GM15510 (cell line): Measurements from ENCODE around the gene METTL23.

ENCODE experiments used
- POLR2A ChIP-seq: IDR thresholded peaks from 3 replicates; pipeline ENCODE4 v1.6.1; 2011; ENCODE audit warnings: borderline replicate concordance; ENCODE audit not compliant: insufficient read length; ENCODE audit errors: extremely low read depth

METTL23 gene

DNA sequence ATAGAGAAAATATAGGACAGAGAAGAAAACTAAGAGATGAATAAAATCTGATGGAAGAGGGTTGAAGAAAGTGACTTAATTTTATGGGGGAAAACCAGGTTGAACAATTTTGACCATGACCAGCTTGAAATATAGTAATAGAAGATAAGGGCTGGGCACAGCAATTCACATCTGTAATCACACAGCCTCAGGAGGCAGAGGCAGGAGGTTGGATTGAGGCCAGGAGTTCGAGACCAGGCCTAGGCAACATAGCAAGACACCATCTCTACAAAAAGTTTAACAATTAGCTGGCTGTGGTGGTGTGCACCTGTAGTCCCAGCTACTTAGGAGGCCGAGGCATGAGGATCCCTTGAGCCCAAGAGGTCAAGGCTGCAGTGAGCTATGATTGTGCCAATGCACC, 24.6 kb upstream of the METTL23 start:
- no peak for TF ChIP-seq POLR2A

DNA sequence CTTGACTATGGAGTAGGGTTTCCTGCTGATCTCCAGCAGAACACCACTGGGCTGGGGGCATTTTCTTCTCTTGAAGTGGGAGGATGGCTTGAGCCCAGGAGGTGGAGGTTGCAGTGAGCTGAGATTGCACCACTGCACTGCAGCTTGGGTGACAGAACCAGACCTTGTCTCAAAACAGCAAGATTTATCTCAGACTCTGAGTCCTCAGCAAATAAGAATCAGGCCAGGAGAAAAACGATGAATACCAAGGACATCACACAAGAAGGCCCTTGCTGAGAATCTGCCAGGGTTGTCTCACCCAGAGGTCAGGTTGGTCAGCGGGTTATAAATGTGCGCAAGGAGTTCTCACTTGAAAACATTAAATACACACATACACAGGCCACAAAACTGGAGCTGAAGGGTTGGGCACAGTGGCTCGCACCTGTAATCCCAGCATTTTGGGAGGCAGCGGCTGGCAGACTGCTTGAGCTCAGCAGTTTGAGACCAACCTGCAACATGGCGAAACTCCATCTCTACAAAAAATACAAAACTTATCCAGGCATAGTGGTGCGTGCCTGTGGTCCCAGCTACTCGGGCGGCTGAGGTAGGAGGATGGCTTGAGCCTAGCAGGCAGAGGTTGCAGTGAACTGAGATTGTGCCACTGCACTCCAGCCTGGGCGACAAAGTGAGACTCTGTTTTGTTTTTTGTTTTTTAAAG, 23.6 kb upstream of the METTL23 start:
- no peak for TF ChIP-seq POLR2A

DNA sequence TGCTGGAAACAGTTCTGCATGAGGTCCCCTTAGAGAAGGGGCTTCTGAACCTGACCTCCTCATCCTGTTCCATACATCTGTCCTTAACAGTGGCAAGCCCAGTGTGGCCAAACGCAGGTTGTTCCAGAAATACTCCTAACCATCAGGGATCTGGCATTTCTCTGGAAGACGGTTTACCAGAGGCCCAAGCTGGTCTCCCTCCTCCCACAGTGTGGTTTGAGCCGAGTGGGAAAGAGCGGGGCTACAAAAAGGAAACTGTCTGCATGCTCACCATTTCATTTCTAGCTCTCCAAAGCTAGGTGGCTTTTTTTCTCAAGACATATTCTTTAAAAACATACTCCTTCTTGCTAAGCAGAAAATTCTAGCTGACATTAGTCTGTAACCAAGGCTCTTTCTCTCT, 21.8 kb upstream of the METTL23 start:
- TF ChIP-seq POLR2A: no peak

DNA sequence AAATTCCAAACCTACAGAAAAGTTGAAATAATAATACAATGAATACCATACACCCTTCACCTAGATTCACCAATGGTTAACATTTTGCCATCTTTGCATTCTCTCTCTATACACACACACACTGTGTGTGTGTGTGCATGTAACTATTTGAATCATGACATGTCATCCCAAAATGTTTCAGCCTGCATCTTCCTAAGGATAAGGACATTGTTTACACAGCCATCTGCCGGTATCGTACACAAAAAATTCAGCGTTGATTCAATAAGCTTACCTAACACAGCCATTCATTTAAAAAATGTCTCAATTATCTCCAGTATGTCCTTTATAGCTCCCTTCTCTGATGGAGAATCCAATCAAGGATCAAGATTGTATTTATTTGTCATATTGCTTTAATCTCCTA, 19.8 kb upstream of the METTL23 start:
- no peak for TF ChIP-seq POLR2A

DNA sequence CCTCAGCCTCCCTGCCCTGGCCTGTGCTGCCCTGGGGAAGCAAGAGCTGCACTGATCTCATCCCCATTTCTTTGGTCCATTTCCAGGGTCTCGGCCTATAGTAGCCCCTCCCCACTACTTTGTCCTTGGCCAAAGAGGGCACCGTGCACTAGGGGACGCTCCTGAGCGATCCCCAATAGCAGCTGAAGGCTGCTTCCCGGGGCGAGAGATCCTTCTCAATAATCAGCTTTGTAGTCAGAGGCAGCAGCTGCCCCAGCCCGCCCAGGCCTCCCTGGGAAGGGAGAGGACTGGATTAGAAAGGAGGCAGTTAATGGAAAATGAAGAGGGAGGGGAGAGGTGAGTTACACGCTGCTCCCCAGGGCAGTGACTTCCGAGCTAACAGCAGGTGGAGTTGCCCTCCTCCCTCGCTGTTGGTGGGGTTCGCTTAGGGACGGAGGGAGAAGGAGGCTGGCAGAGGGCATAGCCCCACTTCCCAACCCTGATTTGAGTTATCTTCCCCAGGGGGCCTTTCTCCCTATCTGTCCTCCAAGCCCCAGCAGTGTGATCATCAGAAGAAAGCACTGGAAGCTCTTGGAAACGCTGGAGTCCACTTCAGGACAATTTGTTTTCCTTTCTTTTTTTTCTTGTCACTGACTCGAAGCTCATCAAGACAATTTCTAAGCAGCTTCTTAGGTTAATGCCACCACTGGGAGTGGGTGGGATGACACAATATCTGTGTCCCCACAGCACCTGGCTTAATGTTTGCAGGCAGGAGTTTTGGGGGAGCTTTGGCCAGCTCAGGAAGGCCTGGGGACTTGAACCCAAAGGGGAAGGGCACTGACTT, 18.4 kb upstream of the METTL23 start:
- TF ChIP-seq POLR2A: no peak

DNA sequence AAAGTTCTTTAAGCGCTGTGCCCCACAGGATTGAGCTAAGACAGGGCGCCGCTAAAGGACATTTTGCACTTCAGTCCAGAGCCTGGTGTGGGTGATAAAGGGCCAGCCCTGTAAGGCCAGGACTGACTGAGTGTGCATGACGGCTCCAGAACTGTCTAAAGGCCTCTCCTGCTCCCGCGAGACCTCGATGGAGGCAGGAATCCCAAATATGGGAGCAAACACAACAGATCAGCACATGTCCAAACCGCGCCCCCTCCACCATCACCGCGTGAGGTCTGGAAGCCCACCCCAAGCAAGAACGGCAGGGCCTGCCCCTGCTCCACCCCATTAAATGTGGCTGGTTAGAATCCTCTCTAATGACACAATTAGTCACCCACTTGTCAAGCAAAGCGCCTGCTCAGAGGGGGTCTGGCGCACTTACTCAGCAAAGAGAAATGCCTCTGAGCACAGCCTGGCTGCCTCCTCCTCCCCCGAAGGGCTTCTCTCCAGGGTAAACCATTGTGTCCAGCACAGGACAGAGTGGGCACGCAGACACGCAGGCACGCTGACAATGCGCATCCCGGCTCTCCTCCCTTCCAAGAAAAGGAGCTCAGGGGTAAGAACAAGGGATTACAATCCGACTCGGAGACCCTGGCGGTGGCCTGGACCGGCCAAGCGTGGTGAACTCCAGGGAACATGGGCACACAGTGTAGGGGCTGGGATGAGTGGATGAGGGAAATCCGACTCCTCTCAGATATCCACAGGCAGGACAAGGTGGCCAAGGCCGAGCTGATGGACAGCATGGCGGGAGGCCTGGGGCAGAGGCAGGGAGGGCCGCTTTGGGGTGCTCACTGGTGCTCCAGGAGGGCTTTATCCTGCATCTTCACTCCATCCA, 17.3 kb upstream of the METTL23 start:
- TF ChIP-seq POLR2A: no peak

DNA sequence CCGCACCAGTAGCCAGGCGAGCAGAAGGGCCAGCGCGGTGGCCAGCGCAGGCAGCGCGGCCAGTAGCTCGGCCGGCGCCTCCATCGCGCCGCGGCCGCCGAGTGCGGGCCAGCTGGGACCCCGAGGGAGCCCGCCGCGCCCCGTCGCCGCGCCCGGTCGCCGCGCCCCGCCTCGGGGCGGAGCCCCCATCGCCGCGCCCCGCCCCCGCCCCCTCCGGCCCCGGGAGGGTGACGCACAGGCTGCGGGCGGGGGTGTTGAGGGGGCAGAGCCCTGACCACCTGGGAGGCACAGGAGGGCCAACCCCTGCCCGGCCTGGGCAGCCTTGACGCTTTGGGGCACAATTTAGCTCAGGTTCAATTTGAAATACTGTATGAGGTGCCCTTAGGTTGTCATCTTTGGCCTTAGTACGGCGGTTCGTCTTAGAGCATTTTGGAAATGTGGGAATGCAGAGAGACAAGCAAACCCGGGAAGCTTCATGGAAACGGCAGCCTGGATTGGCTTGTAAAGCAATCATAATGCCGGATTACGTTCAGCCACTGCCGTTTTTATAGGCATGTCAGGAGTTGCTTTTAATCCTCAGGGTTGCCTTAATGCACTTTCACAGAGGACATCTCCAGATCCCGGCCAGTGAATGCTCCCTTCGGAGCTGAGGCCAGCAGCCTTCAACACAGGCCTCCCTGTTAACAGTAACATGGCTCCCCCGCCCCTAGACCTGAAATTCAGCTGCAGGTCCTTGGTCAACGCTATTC, 15.6 kb upstream of the METTL23 start, which contains the start of gene MXRA7:
Gene MXRA7, minus strand, starts transcription at position 103 of the 749 bp plus-strand sequence. Its CDS starts 19 bp downstream, at position 84.
- no peak for TF ChIP-seq POLR2A

DNA sequence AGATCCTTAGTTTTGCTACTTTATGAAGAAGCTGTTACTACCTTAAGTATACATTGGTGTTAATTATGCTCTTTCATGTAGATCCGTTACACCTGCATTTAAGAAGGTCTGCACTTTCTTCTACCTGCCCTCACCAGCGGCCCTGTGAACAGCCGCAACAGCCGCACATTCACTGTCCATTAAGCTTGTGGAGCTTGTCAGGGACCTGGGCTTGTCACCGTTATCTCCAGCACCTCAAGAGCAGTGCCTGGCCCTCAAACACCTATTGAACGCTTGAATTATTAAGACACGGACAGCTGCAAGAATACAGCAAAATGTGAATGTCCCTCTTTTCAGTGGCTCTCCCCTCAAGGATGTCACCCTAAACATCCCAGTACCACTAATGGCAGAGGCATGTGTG, 12.9 kb upstream of the METTL23 start:
- no peak for TF ChIP-seq POLR2A

DNA sequence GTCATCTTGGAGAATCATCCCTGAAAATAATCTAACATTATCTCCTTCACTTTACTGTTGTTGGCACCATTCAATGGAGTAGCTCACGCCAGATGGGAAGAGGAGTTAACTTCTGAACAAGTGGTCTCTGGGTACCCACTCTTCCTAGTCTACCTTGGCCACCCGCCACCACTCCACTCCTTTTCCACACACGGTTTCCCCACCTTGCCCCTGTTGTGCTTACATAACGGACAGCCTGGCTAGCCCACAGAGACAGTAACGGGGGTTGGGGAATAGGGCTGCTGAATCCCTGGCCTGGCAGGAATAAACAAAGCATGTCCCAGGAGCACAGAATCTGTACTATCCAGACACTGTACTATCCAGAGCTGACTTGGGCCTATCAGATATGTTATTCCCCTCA, 12.3 kb upstream of the METTL23 start:
- no peak for TF ChIP-seq POLR2A

DNA sequence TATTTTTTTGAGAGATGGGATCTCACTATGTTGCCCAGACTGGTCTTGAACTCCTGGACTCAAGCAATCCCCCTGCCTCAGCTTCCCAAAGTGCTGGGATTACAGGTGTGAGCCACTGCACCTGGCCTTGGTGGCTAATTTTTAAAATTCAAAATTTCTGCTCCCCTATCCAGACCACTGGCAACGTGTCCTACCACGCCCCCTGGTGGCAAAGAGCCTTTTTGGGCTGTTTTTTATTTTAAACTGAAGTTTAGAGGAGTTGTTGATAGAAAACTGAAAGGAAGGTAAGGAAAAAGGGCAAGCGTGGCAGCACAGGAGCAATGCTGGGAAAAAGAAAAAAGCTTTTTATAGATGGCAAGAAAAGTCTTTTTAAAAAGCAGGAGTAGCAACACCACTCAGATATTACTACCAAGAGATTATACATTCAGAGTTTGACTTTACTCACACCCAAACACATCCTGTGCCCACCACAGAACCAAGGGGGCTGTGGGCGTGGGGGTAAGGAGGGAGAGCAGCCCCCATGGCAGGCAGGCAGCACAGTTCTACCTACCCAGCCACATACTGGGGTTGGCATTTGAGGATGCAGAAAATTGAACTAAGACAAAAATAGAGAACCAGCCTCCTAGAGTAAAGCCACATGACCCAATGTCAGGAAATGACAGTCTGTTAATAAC, 11.7 kb upstream of the METTL23 start:
- no peak for TF ChIP-seq POLR2A

DNA sequence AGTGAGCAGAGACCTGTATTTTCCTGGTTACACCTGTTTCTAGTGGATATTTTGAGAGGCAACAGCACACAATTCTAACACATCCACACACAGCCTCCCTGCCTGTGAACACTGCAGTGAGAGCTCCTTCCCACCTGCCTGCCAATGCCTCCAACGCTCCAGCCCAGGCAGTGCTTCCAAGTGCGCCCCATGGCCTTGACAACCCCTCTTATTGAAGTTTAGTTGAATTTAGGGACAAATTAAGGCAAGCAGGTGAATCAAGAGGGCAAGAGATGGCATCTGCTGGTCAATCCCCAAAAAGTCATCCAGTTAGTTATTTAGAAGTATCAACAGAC, 11.2 kb upstream of the METTL23 start:
- TF ChIP-seq POLR2A: no peak

DNA sequence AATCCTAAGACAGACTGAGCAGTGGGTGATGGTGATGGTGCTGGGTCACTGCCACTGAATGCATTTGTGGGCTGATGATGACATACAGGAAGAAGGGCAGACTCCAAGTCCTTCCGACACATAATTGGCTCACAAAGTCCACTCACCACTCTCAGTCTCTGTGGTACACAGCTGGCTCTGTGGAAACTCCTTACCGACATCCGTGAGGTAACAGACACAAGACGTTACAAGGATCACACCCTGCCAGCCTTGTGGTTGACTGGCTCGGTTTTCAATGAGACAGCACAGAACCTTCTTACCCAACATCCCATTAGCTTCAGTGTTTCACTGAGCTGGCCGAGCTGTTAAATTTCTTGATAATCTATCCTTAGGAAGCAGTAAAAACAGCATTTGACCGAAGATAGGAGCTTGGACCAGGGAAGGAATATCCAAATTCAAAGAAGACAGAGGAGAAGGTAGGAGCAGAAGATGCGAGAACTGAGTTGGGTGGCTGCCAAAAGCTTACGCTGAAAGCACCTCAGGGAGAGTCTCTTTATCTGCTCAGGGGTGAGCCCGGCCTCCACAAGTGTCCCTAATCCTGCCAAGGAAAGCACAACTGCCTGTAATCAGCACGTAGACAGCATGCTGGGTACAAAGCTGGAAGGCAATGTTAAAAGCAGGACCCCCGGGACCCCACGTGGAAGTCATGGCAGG, 10.3 kb upstream of the METTL23 start:
- TF ChIP-seq POLR2A: no peak

DNA sequence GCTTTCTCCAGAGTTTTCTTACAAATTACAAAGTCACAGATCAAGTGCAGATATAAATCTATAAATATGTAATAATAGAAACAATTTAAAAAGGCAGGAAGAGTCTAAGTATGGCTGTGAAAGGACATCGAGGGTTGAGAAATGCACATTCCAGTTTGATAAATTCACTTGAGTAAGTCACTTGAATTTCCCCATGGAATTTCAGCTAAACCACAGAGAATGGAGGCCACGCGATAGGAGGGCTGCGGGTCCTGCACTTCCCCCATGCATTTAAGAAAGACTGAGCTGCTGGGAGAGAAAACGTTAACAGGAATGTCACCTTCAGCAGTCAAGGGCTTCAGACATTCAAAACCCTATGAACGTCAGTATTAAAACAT, 9.8 kb upstream of the METTL23 start:
- TF ChIP-seq POLR2A: no peak
